ENCODE data around the gene PTPRM.

PTPRM gene

DNA sequence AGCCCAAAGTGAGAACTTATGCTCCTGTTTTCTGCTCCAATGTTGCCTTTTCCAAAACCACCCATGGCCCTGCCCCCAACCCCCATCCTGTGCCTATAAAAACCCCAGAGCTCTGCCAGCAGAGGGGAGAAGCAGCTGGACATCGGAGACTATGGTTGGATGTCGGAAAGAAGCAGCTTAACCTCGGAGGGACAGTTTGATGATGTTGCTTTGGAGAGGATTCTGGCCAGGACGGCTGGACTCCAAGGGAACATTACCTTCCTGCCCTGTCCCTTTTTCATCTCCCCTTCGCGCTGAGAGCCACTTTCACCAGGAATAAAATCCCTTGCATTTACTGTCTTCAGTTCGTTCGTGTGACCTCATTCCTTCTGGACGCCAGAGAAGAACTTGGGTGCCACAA lies 158.4 kb downstream of the PTPRM start (continued):
- TF ChIP-seq, protein P1, sequence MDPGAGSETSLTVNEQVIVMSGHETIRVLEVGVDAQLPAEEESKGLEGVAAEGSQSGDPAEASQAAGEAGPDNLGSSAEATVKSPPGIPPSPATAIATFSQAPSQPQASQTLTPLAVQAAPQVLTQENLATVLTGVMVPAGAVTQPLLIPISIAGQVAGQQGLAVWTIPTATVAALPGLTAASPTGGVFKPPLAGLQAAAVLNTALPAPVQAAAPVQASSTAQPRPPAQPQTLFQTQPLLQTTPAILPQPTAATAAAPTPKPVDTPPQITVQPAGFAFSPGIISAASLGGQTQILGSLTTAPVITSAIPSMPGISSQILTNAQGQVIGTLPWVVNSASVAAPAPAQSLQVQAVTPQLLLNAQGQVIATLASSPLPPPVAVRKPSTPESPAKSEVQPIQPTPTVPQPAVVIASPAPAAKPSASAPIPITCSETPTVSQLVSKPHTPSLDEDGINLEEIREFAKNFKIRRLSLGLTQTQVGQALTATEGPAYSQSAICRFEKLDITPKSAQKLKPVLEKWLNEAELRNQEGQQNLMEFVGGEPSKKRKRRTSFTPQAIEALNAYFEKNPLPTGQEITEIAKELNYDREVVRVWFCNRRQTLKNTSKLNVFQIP (CRISPR knock-in tag; IDR thresholded peaks at IDR 0.05; ENCODE audit: borderline replicate concordance, low read depth): no peak
- no peak for TF ChIP-seq BACH2 (CRISPR knock-in tag; IDR thresholded peaks at IDR 0.05; ENCODE audit: borderline replicate concordance)
- TF ChIP-seq ZC3H10 (CRISPR knock-in tag; IDR thresholded peaks at IDR 0.05): no peak

DNA sequence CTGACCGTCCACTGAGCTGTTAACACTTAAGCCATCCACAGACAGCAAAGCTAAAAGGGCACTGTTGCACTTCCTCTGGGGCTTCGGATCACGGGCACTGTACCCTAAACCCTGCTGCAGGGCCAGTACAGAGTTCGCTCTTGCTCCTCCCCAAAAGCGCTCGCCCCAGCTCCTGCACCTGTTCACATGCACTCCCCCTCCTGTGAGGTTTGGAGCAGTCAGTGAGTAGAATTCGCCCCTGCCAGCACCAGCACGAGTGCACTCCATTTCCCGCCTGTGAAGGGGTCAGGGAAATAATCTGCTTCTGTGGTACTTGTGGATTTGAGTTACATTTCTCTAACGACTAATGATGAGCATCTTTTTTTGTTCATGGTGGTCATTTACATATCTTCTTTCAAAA lies 158.8 kb downstream of the PTPRM start:
- ATAC-seq: no peak
- TF ChIP-seq BACH2 (CRISPR knock-in tag; IDR thresholded peaks at IDR 0.05; ENCODE audit: borderline replicate concordance) (no peak), GLIS3 (CRISPR knock-in tag; IDR thresholded peaks at IDR 0.05) (no peak), ISL1 (CRISPR knock-in tag; IDR thresholded peaks at IDR 0.05) (no peak), ARNTL (CRISPR knock-in tag; IDR thresholded peaks at IDR 0.05; ENCODE audit: borderline replicate concordance, low read depth) (no peak), TOX (CRISPR knock-in tag; IDR thresholded peaks at IDR 0.05; ENCODE audit: borderline replicate concordance) (no peak)
- TF ChIP-seq, protein P2, sequence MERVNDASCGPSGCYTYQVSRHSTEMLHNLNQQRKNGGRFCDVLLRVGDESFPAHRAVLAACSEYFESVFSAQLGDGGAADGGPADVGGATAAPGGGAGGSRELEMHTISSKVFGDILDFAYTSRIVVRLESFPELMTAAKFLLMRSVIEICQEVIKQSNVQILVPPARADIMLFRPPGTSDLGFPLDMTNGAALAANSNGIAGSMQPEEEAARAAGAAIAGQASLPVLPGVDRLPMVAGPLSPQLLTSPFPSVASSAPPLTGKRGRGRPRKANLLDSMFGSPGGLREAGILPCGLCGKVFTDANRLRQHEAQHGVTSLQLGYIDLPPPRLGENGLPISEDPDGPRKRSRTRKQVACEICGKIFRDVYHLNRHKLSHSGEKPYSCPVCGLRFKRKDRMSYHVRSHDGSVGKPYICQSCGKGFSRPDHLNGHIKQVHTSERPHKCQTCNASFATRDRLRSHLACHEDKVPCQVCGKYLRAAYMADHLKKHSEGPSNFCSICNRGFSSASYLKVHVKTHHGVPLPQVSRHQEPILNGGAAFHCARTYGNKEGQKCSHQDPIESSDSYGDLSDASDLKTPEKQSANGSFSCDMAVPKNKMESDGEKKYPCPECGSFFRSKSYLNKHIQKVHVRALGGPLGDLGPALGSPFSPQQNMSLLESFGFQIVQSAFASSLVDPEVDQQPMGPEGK (CRISPR knock-in tag; IDR thresholded peaks at IDR 0.05; ENCODE audit: borderline replicate concordance): no peak

DNA sequence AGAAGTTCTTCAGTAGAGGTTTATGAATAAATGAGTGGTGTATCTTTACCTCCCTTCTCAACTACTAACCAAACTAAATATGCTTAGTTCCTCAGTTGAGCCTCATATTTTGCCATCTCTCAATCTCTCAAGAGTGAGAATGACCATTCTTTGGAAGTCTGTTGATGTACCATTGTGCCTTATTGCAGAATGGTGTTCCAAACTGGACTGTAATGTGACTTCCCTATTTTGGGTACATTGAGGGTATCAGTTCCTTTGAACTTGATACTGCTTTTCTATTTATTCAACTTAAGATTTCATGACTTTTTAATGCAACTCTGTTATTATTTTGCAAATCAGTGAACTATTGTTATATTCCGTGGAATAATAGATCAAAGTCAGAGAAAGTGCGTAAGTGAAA lies 159.4 kb downstream of the PTPRM start:
- TF ChIP-seq ZNF565 (CRISPR knock-in tag; conservative IDR thresholded peaks at IDR 0.05; ENCODE audit: low read depth) (no peak), ZFP3 (CRISPR knock-in tag; IDR thresholded peaks at IDR 0.05) (no peak), TOX (CRISPR knock-in tag; IDR thresholded peaks at IDR 0.05; ENCODE audit: borderline replicate concordance) (no peak), ARNTL (CRISPR knock-in tag; IDR thresholded peaks at IDR 0.05; ENCODE audit: borderline replicate concordance, low read depth) (no peak), ZFP30 (CRISPR knock-in tag; IDR thresholded peaks at IDR 0.05) (no peak), PPARA (CRISPR knock-in tag; IDR thresholded peaks at IDR 0.05; ENCODE audit: borderline replicate concordance) (no peak), RARB (CRISPR knock-in tag; IDR thresholded peaks at IDR 0.05) (no peak), ZNF8 (CRISPR knock-in tag; IDR thresholded peaks at IDR 0.05) (no peak)
- ATAC-seq: no peak

DNA sequence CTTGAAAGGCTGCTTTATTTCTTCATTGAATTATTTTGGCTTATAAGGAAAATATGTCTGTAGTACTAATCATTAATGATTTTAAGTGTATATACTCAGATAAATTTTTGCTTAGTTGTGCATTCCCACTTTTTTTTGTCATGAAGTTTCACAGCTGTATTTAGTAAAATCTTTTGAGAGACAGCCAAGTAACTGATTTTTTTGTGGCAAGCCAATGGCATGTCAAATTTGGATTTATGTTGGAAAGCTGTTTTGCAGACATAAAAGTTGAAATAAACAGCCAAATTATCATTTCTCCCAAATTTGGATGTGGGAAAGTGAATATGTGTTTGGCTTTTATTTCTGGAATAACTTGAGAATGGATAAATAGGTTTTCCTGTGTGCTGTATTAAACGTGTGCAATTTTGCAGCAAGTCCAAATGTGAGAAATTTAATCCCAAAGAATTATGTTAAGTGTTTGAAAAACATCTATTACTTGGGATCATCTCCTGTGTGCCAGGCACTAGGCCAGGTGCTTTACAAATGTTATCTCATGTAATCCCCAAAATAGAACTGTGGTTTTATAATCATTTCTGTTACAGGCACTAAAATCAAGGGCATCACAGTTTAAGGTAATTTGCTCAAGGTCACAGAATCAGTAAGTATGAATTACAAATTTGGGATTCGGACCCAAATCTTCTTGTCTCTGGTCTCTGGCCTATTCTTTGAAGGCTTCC lies 160.4 kb downstream of the PTPRM start:
- no peak for ATAC-seq
- TF ChIP-seq, protein P3, sequence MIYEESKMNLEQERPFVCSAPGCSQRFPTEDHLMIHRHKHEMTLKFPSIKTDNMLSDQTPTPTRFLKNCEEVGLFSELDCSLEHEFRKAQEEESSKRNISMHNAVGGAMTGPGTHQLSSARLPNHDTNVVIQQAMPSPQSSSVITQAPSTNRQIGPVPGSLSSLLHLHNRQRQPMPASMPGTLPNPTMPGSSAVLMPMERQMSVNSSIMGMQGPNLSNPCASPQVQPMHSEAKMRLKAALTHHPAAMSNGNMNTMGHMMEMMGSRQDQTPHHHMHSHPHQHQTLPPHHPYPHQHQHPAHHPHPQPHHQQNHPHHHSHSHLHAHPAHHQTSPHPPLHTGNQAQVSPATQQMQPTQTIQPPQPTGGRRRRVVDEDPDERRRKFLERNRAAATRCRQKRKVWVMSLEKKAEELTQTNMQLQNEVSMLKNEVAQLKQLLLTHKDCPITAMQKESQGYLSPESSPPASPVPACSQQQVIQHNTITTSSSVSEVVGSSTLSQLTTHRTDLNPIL (CRISPR knock-in tag; IDR thresholded peaks at IDR 0.05; ENCODE audit: low read depth): no peak
- TF ChIP-seq TCF4 (CRISPR knock-in tag; IDR thresholded peaks at IDR 0.05; ENCODE audit: borderline replicate concordance): no peak
- TF ChIP-seq, protein P4, sequence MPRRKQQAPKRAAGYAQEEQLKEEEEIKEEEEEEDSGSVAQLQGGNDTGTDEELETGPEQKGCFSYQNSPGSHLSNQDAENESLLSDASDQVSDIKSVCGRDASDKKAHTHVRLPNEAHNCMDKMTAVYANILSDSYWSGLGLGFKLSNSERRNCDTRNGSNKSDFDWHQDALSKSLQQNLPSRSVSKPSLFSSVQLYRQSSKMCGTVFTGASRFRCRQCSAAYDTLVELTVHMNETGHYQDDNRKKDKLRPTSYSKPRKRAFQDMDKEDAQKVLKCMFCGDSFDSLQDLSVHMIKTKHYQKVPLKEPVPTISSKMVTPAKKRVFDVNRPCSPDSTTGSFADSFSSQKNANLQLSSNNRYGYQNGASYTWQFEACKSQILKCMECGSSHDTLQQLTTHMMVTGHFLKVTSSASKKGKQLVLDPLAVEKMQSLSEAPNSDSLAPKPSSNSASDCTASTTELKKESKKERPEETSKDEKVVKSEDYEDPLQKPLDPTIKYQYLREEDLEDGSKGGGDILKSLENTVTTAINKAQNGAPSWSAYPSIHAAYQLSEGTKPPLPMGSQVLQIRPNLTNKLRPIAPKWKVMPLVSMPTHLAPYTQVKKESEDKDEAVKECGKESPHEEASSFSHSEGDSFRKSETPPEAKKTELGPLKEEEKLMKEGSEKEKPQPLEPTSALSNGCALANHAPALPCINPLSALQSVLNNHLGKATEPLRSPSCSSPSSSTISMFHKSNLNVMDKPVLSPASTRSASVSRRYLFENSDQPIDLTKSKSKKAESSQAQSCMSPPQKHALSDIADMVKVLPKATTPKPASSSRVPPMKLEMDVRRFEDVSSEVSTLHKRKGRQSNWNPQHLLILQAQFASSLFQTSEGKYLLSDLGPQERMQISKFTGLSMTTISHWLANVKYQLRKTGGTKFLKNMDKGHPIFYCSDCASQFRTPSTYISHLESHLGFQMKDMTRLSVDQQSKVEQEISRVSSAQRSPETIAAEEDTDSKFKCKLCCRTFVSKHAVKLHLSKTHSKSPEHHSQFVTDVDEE (CRISPR knock-in tag; IDR thresholded peaks at IDR 0.05): no peak
- TF ChIP-seq ZFP3 (CRISPR knock-in tag; IDR thresholded peaks at IDR 0.05): no peak
- no peak for TF ChIP-seq ESRRG (CRISPR knock-in tag; IDR thresholded peaks at IDR 0.05)
- no peak for TF ChIP-seq ZNF565 (CRISPR knock-in tag; conservative IDR thresholded peaks at IDR 0.05; ENCODE audit: low read depth)
- TF ChIP-seq, protein P2 (CRISPR knock-in tag; IDR thresholded peaks at IDR 0.05; ENCODE audit: borderline replicate concordance): no peak

Measured in SK-N-SH treated with all-trans-retinoic acid at 6 μM for 48 hours (cell line).